ENCODE measurements around the gene KDM2B.

GRCh38 chr12:121472150-121472905 is 108.5 kb downstream of the KDM2B start:
- TF ChIP-seq USF2 (IDR thresholded peaks at IDR 0.05; ENCODE audit: low read length) (no peak), EZH2 (IDR thresholded peaks at IDR 0.05; ENCODE audit: low read depth, low read length, severe bottlenecking) (no peak), CTCF (IDR thresholded peaks at IDR 0.05; ENCODE audit: control extremely low read depth in 1 of 3, insufficient read depth in 1 of 3, low read depth in 1 of 3, low read length in 3 of 3) (no peak), POLR2A (IDR thresholded peaks at IDR 0.05; ENCODE audit: control extremely low read depth in 1 of 2, low read depth in 2 of 2, low read length in 2 of 2) (no peak), TCF12 (IDR thresholded peaks at IDR 0.05; ENCODE audit: low read depth, low read length) (no peak), RBBP5 (IDR thresholded peaks at IDR 0.05; ENCODE audit: borderline replicate concordance, low read depth, low read length) (no peak), RAD21 (IDR thresholded peaks at IDR 0.05 in 1 of 2, conservative IDR thresholded peaks at IDR 0.05 in 1 of 2; ENCODE audit: low read depth in 2 of 2, low read length in 2 of 2) (no peak), NRF1 (IDR thresholded peaks at IDR 0.05; ENCODE audit: low read depth, low read length) (no peak), SIN3A (conservative IDR thresholded peaks at IDR 0.05 in 1 of 2, IDR thresholded peaks at IDR 0.05 in 1 of 2; ENCODE audit: low read depth in 1 of 2, low read length in 2 of 2) (no peak), GABPA (IDR thresholded peaks at IDR 0.05; ENCODE audit: borderline replicate concordance, insufficient read depth, low read length) (no peak), GTF2F1 (IDR thresholded peaks at IDR 0.05; ENCODE audit: borderline replicate concordance, low read depth, low read length) (no peak)
